Type B pancreatic cell (in vitro differentiated cells): ENCODE data around the gene RAPGEF1. TPM values are rescaled to one million over a fixed set of nuclear protein-coding genes. Genes with fewer than 3 reads are reported as not detected.

ENCODE experiments used
- DNase-seq: peaks from one replicate; pipeline ENCODE4 v3.0.0; 2021; ENCODE audit warnings: mixed read lengths; ENCODE audit not compliant: unreplicated experiment; ENCODE audit errors: extremely low spot score
- H3K27ac Mint-ChIP-seq: 2 replicates; pipeline ENCODE4 v1.8.0; 2021; ENCODE audit warnings: mild to moderate bottlenecking, mixed read lengths
- H3K27me3 Mint-ChIP-seq: 2 replicates; pipeline ENCODE4 v1.8.0; 2021; ENCODE audit warnings: mixed read lengths
- H3K36me3 Mint-ChIP-seq: 2 replicates; pipeline ENCODE4 v1.8.0; 2021; ENCODE audit warnings: mixed read lengths
- H3K4me1 Mint-ChIP-seq: one replicate; pipeline ENCODE4 v1.8.0; 2021; ENCODE audit warnings: mixed read lengths; ENCODE audit not compliant: unreplicated experiment
- H3K4me3 Mint-ChIP-seq: 2 replicates; pipeline ENCODE4 v1.8.0; 2021; ENCODE audit warnings: mild to moderate bottlenecking, mixed read lengths
- H3K9me3 Mint-ChIP-seq: 2 replicates; pipeline ENCODE4 v1.8.0; 2021; ENCODE audit warnings: mixed read lengths
- CTCF ChIP-seq: fragments of 200-600 bp; sonication (generic); conservative IDR thresholded peaks from 2 replicates; pipeline ENCODE4 v1.5.0; 2021; ENCODE audit warnings: antibody characterized with exemption, mild to moderate bottlenecking
- total RNA-seq: library from RNA; stranded (reverse); gene quantifications from 2 replicates; pipeline ENCODE4 v1.2.1, GENCODE V29; 2021; ENCODE audit warnings: low replicate concordance

The RAPGEF1 gene
- total RNA-seq, 1 donor from 2014 or later: 45.9 TPM

GRCh38 chr9:131630205-131630831 lies 109.6 kb downstream of the RAPGEF1 start:
- Mint-ChIP-seq H3K27ac (no peak overlapping the region), H3K9me3 (no peaks in the 10 kb centered on the region), H3K36me3 (peaks cover 20% of the 10 kb centered on the region), H3K4me3 (no peak overlapping the region), H3K4me1 (peaks cover 22% of the 10 kb centered on the region), H3K27me3 (no peaks in the 10 kb centered on the region)
- DNase-seq: no peak
- no peak for TF ChIP-seq CTCF

GRCh38 chr9:131629825-131630204 lies 110.1 kb downstream of the RAPGEF1 start:
- Mint-ChIP-seq H3K36me3 (peaks cover 20% of the 10 kb centered on the region), H3K27ac (no peak overlapping the region), H3K27me3 (no peaks in the 10 kb centered on the region), H3K4me3 (no peak overlapping the region), H3K4me1 (peaks cover 22% of the 10 kb centered on the region), H3K9me3 (no peaks in the 10 kb centered on the region)
- DNase-seq: no peak
- no peak for TF ChIP-seq CTCF

GRCh38 chr9:131629226-131629500 lies 110.7 kb downstream of the RAPGEF1 start:
- H3K27ac Mint-ChIP-seq: no peak overlapping the region
- peaks cover 20% of the 10 kb centered on the region for H3K36me3 Mint-ChIP-seq
- TF ChIP-seq CTCF: no peak
- H3K4me3 Mint-ChIP-seq: no peak overlapping the region
- no peaks in the 10 kb centered on the region for H3K9me3 Mint-ChIP-seq
- DNase-seq: no peak
- H3K4me1 Mint-ChIP-seq: peaks cover 25% of the 10 kb centered on the region
- no peaks in the 10 kb centered on the region for H3K27me3 Mint-ChIP-seq

GRCh38 chr9:131628459-131629225 lies 111.2 kb downstream of the RAPGEF1 start:
- no peak for DNase-seq
- Mint-ChIP-seq H3K4me1 (peaks cover 25% of the 10 kb centered on the region), H3K36me3 (peaks cover 20% of the 10 kb centered on the region), H3K27me3 (no peaks in the 10 kb centered on the region), H3K4me3 (no peak overlapping the region), H3K27ac (no peak overlapping the region), H3K9me3 (no peaks in the 10 kb centered on the region)
- no peak for TF ChIP-seq CTCF

- Mint-ChIP-seq H3K36me3 (peaks cover 16% of the 10 kb centered on the region), H3K9me3 (no peaks in the 10 kb centered on the region), H3K27me3 (no peaks in the 10 kb centered on the region), H3K4me1 (peaks cover 25% of the 10 kb centered on the region), H3K27ac (peak overlapping the region; percentile 69), H3K4me3 (no peak overlapping the region)
- no peak for TF ChIP-seq CTCF
- DNase-seq: no peak
Observed at GRCh38 chr9:131627648-131628458, 112.0 kb downstream of the RAPGEF1 start.
